Neural progenitor cell (in vitro differentiated cells): ENCODE measurements around the gene FAM162A.

Experiments
- CTCF ChIP-seq: fragments of 200-600 bp; sonication (generic); IDR thresholded peaks from 2 replicates; pipeline ENCODE4 v1.5.1; 2017; ENCODE audit warnings: antibody characterized with exemption, mild to moderate bottlenecking
- EZH2 ChIP-seq: fragments of 200-600 bp; sonication (generic); IDR thresholded peaks from 2 replicates; pipeline ENCODE4 v1.6.1; 2017; ENCODE audit warnings: antibody characterized with exemption, mild to moderate bottlenecking, moderate library complexity
- EZH2phosphoT487 ChIP-seq: fragments of 200-600 bp; sonication (generic); IDR thresholded peaks from 2 replicates; pipeline ENCODE4 v1.6.1; 2017; ENCODE audit warnings: antibody characterized with exemption

- TF ChIP-seq EZH2 = no peak
- no peak for TF ChIP-seq CTCF
- no peak for TF ChIP-seq EZH2phosphoT487
Observed at GRCh38 chr3:122435950-122436349, 52.0 kb downstream of the FAM162A start.
